Right renal pelvis (tissue), 4 donors: Measurements from ENCODE around the gene OR6P1. TPM values are rescaled to one million over a fixed set of nuclear protein-coding genes. Genes with fewer than 3 reads are reported as not detected.

Source experiments
- DNase-seq, 4 donors: peaks; one replicate each; pipeline ENCODE4 v3.0.0-alpha.2; 2013; ENCODE audit warnings: low read depth in 4 of 4, low spot score in 3 of 4, missing footprints in 1 of 4
- polyA plus RNA-seq, 4 donors: library from polyadenylated mRNA; unstranded; fragments of 120-200 nt; gene quantifications; one replicate each; pipeline ENCODE4 v1.2.1, GENCODE V29; 2013; ENCODE audit not compliant: insufficient read length in 4 of 4

OR6P1 gene
- polyA plus RNA-seq, 4 donors: not detected

GRCh38 chr1:158520021-158520420, 50.4 kb downstream of the OR6P1 start:
- no peak for DNase-seq

- DNase-seq: no peak
Measured at GRCh38 chr1:158516966-158517365, 53.4 kb downstream of the OR6P1 start.

Other genes starting within 250 kb of the OR6P1 start
- gene CD1B, start 239.0 kb downstream of the OR6P1 start, polyA plus RNA-seq: under 1 TPM in 1 of 4 donors, not detected in 3; 0.61 TPM
- gene CD1E, start 216.7 kb downstream of the OR6P1 start, polyA plus RNA-seq: 1 to 10 TPM in 1 of 4 donors, under 1 TPM in 1, not detected in 2; 0.21 to 1.8 TPM
- gene OR10T2, start 171.1 kb downstream of the OR6P1 start, polyA plus RNA-seq: not detected
- under 1 TPM in 1 of 4 donors, not detected in 3; 0.01 TPM for gene OR10K2, start 144.3 kb downstream of the OR6P1 start, polyA plus RNA-seq
- under 1 TPM in 1 of 4 donors, not detected in 3; 0.06 TPM for gene OR10K1, start 108.7 kb downstream of the OR6P1 start, polyA plus RNA-seq
- gene OR10R2, start 98.4 kb downstream of the OR6P1 start, polyA plus RNA-seq: not detected
- gene OR6Y1, start 16.2 kb downstream of the OR6P1 start, polyA plus RNA-seq: not detected
- not detected for gene OR10X1, start 9.3 kb upstream of the OR6P1 start, polyA plus RNA-seq
- under 1 TPM; 0.03 to 0.06 (median 0.03) TPM for gene OR10Z1, start 34.7 kb upstream of the OR6P1 start, polyA plus RNA-seq
- gene SPTA1, start 116.1 kb upstream of the OR6P1 start, polyA plus RNA-seq: 1 to 10 TPM; 1.2 to 2.4 (median 1.3) TPM
- gene OR6K2, start 130.1 kb upstream of the OR6P1 start, polyA plus RNA-seq: not detected
- gene OR6K3, start 150.1 kb upstream of the OR6P1 start, polyA plus RNA-seq: under 1 TPM in 3 of 4 donors, not detected in 1; 0.08 to 0.13 (median 0.11) TPM
- gene OR6K6, start 184.1 kb upstream of the OR6P1 start, polyA plus RNA-seq: not detected
- gene OR6N1, start 201.6 kb upstream of the OR6P1 start, polyA plus RNA-seq: under 1 TPM in 1 of 4 donors, not detected in 3; 0.14 TPM
- not detected for gene OR6N2, start 210.6 kb upstream of the OR6P1 start, polyA plus RNA-seq